HAP-1 (cell line): ENCODE results near the gene EFR3B.
"Not testable (repeated sequence)": the region's sequence is repeated elsewhere in the genome, so short reads cannot be mapped to it uniquely, and the experiment has no call there.

Experiments
- DNase-seq, 2 experiments: peaks; one replicate each; pipeline ENCODE4 v3.0.0-alpha.2; 2016 to 2020; ENCODE audit warnings: low spot score in 2 of 2
- H3K27me3 ChIP-seq: fragments of 250-450 bp; sonication (Bioruptor Pico); 2 replicates; pipeline ENCODE4 v1.5.1; 2020; ENCODE audit warnings: low read depth, mild to moderate bottlenecking, moderate library complexity
- H3K36me3 ChIP-seq: fragments of 250-450 bp; sonication (Bioruptor Pico); replicated peaks from 2 replicates; pipeline ENCODE4 v1.5.1; 2020; ENCODE audit warnings: mild to moderate bottlenecking
- H3K4me1 ChIP-seq: fragments of 250-450 bp; sonication (Bioruptor Pico); 2 replicates; pipeline ENCODE4 v1.5.1; 2020; ENCODE audit warnings: mild to moderate bottlenecking
- H3K4me3 ChIP-seq: fragments of 250-450 bp; sonication (Bioruptor Pico); 2 replicates; pipeline ENCODE4 v1.5.1; 2020; ENCODE audit warnings: mild to moderate bottlenecking, moderate library complexity
- H3K9me3 ChIP-seq: fragments of 250-450 bp; sonication (Bioruptor Pico); 2 replicates; pipeline ENCODE4 v1.5.1; 2020; ENCODE audit warnings: mild to moderate bottlenecking, moderate library complexity
- in situ Hi-C: fragments of 300-500 bp; cut with MboI; formaldehyde crosslinking; loops from 3 replicates; pipeline ENCODE4 v1.14.3; 2020; ENCODE audit warnings: low sequenced_read_pairs, inconsistent platforms, mixed read lengths

EFR3B gene

GRCh38 chr2:25089605-25090315 lies 47.9 kb downstream of the EFR3B start:
- Histone ChIP-seq H3K36me3 (no peaks in the 10 kb centered on the region), H3K4me3 (no peak overlapping the region), H3K27me3 (no peaks in the 10 kb centered on the region), H3K9me3 (no peaks in the 10 kb centered on the region), H3K4me1 (peaks cover 22% of the 10 kb centered on the region)
- DNase-seq, result peak; percentile 84 to 98
- in situ Hi-C loops, result no loop called here

DNA sequence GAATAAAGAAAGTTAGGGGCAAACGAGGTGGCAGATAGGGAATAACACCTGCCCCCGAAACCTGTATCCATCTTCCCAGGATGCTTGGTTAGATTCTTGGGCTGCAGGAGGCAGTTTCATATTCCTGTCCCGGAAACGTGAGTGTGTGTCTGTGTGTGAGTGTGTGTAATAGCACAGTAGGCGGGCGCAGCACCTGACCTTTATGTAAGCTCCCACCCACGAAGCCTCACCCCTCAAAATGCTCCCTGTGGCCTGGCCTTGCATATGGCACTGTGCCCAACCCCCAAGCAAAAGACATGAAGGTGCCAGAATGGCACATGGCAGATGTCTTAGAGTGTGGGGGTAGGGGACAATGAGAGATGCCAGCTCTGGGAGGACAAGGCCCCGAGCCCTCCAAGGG lies 48.9 kb downstream of the EFR3B start:
- Histone ChIP-seq H3K4me3 (no peak overlapping the region), H3K4me1 (peaks cover 22% of the 10 kb centered on the region), H3K9me3 (no peaks in the 10 kb centered on the region), H3K36me3 (no peaks in the 10 kb centered on the region; the same call in 1 of the 2 replicates), H3K27me3 (no peaks in the 10 kb centered on the region)
- DNase-seq, result no peak
- in situ Hi-C loops, result no loop called here

DNA sequence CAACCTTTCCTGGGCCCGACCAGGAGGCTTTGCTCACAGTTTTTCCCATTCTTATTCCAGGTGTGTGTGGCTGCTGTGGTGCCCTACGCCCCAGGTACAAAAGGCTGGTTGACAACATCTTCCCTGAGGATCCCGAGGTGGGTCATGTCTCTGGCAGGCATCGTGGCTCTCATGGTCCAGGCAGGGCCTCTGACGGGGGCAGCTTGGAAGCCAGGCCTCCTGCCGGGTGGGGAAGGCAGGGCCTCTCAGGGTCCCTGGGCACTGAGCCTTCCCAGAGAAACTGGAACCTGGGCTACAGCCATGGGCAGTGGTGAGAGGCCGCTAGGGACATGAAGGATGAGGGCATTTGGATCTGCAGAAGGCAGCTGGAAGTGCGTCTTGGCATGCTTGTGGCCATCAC lies 49.4 kb downstream of the EFR3B start:
- no peak for DNase-seq
- H3K27me3 ChIP-seq, result no peaks in the 10 kb centered on the region
- H3K36me3 ChIP-seq, result no peaks in the 10 kb centered on the region; the same call in 1 of the 2 replicates
- no peaks in the 10 kb centered on the region for H3K9me3 ChIP-seq
- H3K4me1 ChIP-seq, result peaks cover 22% of the 10 kb centered on the region
- in situ Hi-C loops, result no loop called here
- no peak overlapping the region for H3K4me3 ChIP-seq

GRCh38 chr2:25098056-25098455 lies 56.2 kb downstream of the EFR3B start:
- peak in 1 of 2 experiments; percentile 24 for DNase-seq
- Histone ChIP-seq H3K4me3 (no peak overlapping the region), H3K27me3 (no peaks in the 10 kb centered on the region), H3K36me3 (no peaks in the 10 kb centered on the region; the same call in 1 of the 2 replicates), H3K9me3 (no peaks in the 10 kb centered on the region), H3K4me1 (peaks cover 11% of the 10 kb centered on the region)
- in situ Hi-C loops, result no loop called here

GRCh38 chr2:25098670-25099486 lies 57.0 kb downstream of the EFR3B start:
- no peaks in the 10 kb centered on the region for H3K9me3 ChIP-seq
- in situ Hi-C loops, result no loop called here

GRCh38 chr2:25102352-25102751 lies 60.5 kb downstream of the EFR3B start:
- H3K27me3 ChIP-seq, H3K9me3 ChIP-seq, in situ Hi-C loops, H3K36me3 ChIP-seq, H3K4me3 ChIP-seq, DNase-seq: not testable (repeated sequence)
- H3K4me1 ChIP-seq, result peaks cover 11% of the 10 kb centered on the region

More at GRCh38 chr2:25098670-25099486, 57.0 kb downstream of the EFR3B start:
- H3K4me1 ChIP-seq, result peaks cover 11% of the 10 kb centered on the region
- no peak for DNase-seq
- no peaks in the 10 kb centered on the region for H3K27me3 ChIP-seq
- H3K4me3 ChIP-seq, result no peak overlapping the region
- no peaks in the 10 kb centered on the region; the same call in 1 of the 2 replicates for H3K36me3 ChIP-seq

DNA sequence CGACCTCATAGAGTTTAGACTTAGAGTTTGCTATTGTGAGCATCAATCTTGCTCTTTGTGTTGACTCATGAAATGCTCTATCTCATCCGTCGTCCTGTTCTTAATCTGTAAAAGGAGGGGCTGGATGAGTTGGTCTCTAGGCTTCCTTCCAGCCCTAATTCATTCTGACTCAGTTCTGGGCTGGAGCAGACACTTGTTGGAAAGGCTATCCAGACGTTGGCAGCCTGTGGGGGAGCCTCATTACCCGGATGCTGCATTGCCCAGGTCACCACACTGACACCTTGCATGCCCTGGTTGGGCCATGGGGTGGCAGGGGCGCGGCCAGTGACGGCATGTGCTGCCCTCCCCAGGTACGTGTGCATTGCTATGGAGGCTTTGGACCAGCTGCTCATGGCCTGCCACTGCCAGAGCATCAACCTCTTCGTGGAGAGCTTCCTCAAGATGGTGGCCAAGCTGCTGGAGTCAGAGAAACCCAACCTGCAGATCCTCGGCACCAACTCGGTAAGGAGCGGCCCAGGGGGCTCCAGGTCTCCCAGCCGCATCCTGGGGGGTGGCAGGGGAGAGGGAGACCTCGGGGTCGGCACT lies 61.5 kb downstream of the EFR3B start:
- peaks cover 6% of the 10 kb centered on the region for H3K4me1 ChIP-seq
- H3K36me3 ChIP-seq, result no peaks in the 10 kb centered on the region
- no peak for DNase-seq
- H3K4me3 ChIP-seq, result no peak overlapping the region
- H3K27me3 ChIP-seq, result no peaks in the 10 kb centered on the region
- no peaks in the 10 kb centered on the region for H3K9me3 ChIP-seq
- in situ Hi-C loops, result no loop called here

DNA sequence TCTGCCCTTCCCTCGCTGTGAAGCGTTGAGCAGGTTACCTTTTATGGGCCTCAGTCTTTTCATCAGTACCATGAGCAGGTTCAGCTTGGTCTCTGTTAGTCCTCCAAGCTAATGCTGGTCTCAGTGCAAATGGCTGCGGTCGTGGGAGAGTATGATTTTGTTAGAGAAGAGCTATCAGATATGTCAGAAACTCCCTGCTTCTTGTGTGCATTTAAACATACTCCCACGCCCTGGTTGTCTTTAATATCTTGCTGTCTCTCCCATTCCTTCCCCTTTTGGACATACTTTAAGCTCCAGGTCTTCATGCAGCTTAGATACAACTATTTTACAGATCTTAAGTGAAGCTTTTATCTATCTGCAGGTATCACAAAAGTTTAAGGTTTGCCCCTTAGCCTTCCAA lies 62.9 kb downstream of the EFR3B start:
- no peaks in the 10 kb centered on the region for H3K36me3 ChIP-seq
- H3K9me3 ChIP-seq, result no peaks in the 10 kb centered on the region
- no peak for DNase-seq
- H3K4me3 ChIP-seq, result no peak overlapping the region
- in situ Hi-C loops, result no loop called here
- H3K4me1 ChIP-seq, result no peaks in the 10 kb centered on the region
- no peaks in the 10 kb centered on the region for H3K27me3 ChIP-seq

- DNase-seq, result no peak
- Histone ChIP-seq H3K4me1 (no peaks in the 10 kb centered on the region), H3K36me3 (no peaks in the 10 kb centered on the region), H3K4me3 (no peak overlapping the region), H3K27me3 (no peaks in the 10 kb centered on the region), H3K9me3 (no peaks in the 10 kb centered on the region)
- in situ Hi-C loops, result no loop called here
These were observed 63.6 kb downstream of the EFR3B start for GRCh38 chr2:25105336-25106085.

DNA sequence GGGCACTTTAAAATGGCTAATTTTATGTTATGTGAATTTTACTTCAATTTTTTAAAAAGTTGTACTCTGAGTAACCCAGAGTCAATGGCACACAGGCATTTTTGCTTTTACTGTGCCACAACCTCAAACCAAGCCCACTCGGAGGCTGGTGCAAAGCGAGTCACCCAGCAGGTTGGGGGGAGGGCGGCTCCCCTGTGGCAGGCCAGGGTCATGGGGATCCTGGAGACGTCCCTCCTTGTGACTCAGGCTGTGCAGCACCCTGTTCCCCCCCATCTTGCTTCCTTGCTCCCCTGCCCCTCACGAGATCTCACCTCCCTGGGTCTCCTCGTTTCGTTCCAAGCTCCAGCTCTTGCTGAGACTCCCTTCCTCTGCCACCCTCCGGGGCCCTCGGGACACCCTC lies 67.9 kb downstream of the EFR3B start:
- DNase-seq, result no peak
- Histone ChIP-seq H3K4me1 (no peaks in the 10 kb centered on the region), H3K27me3 (no peaks in the 10 kb centered on the region), H3K36me3 (no peaks in the 10 kb centered on the region), H3K4me3 (no peak overlapping the region), H3K9me3 (no peaks in the 10 kb centered on the region)
- in situ Hi-C loops, result no loop called here

- Histone ChIP-seq H3K27me3 (no peaks in the 10 kb centered on the region), H3K4me3 (no peak overlapping the region), H3K4me1 (no peaks in the 10 kb centered on the region), H3K9me3 (no peaks in the 10 kb centered on the region), H3K36me3 (no peaks in the 10 kb centered on the region)
- DNase-seq, result no peak
- in situ Hi-C loops, result no loop called here
These were observed 70.2 kb downstream of the EFR3B start for GRCh38 chr2:25112113-25112512.

- no peak for DNase-seq
- in situ Hi-C loops, result no loop called here
These were observed 73.5 kb downstream of the EFR3B start for GRCh38 chr2:25115249-25115883.

DNA sequence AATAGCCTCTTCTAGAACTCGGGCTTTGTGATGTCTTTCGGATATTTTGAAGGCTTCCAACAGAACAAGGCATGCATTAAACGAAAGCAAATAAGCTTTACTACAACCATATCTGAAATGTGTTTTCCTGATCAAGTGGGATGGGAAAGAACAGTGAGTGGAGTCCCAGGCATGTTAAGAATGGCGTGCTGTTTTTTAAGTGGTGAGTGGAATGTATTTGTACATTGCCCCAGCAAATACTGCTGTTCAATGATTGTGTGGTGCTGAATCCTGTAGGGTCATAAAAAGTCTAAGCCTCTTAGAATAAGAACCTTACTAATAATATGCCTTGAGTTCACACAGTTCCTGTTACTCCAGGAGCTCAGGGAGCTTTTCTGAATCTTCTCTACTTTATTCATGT lies 74.0 kb downstream of the EFR3B start:
- H3K27me3 ChIP-seq, result no peaks in the 10 kb centered on the region
- no peaks in the 10 kb centered on the region for H3K9me3 ChIP-seq
- DNase-seq, result no peak
- H3K36me3 ChIP-seq, result no peaks in the 10 kb centered on the region
- no peak overlapping the region for H3K4me3 ChIP-seq
- in situ Hi-C loops, result no loop called here
- no peaks in the 10 kb centered on the region for H3K4me1 ChIP-seq

More at GRCh38 chr2:25115249-25115883, 73.5 kb downstream of the EFR3B start:
- H3K4me1 ChIP-seq, result no peaks in the 10 kb centered on the region
- no peak overlapping the region for H3K4me3 ChIP-seq
- H3K36me3 ChIP-seq, result no peaks in the 10 kb centered on the region
- no peaks in the 10 kb centered on the region for H3K27me3 ChIP-seq
- no peaks in the 10 kb centered on the region for H3K9me3 ChIP-seq
